ENCODE data around the gene MOGAT3.
"Not testable (repeated sequence)": the region's sequence is repeated elsewhere in the genome, so short reads cannot be mapped to it uniquely, and the experiment has no call there.

The MOGAT3 gene

DNA sequence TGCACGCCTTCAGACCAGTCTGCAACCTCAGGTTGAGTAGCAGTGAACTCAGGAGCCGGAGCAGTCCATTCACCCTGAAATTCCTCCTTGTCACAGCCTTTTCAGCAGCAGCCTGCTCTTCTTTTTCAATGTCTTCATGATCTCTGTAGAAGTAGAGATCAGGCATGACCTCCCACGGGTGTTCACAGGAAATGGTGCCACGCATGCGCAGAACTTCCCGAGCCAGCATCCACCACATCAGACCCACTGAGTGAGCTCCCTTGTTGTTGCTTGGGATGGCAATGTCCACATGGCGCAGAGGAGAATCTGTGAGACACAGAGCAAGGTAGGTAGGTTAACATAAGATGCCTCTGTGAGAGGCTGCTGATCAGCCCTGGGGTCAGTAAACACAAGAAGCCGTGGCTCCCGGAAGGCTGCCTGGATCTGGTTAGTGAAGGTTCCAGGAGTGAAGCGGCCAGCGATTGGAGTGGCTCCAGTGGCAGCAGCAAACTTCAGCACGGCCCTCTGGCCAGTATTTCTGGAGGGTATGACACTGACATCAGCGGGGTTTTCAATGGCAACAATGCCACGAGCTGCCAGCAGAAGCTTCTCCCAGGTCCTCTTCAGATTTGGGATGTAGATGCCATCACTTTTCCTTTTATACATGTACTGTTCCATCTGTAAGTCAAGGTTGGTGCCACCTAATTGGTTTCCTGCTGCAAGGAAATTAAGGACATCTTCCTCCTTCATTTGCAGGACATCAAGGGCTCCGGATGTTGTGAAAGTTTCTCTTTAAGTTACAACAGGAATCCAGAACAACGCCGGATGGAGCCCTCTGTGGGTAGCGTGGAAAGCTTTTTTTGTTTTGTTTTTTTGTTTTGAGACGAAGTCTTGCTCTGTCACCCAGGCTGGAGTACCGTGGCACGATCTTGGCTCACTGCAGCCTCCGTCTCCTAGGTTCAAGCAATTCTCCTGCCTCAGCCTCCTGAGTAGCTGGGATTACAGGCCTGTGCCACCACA lies 3.2 kb upstream of the MOGAT3 start:
- no CpG with 5 or more reads among the region's 22 CpGs for WGBS (ENCODE audit: extremely low coverage, insufficient coverage, insufficient read length)
- DNase-seq = peak in 1 of 2 donors; percentile 35

DNA sequence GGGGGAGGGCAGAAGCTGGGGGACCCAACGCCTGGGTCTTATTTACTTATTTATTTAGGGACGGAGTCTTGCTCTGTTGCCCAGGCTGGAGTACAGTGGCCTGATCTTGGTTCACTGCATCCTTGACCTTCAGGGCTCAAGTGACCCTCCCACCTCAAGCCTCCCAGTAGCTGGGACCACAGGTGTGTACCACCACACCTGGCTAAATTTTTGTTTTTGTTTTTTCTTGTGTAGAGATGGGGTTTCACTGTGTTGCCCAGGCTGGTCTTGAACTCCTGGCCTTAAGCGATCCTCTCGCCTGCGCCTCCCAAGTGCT lies 1.7 kb upstream of the MOGAT3 start:
- H3K4me3 ChIP-seq (ENCODE audit: low read depth, low read length) = no peak overlapping the region
- no peak overlapping the region for H2BK12ac ChIP-seq (ENCODE audit: low read length)
- peaks cover 6% of the 10 kb centered on the region for H3K27me3 ChIP-seq (ENCODE audit: insufficient read depth, low read length)
- H3K23ac ChIP-seq (ENCODE audit: low read length) = no peak overlapping the region
- no peak overlapping the region for H3K4ac ChIP-seq (ENCODE audit: low read depth, low read length)
- no peak for DNase-seq
- H3K9me3 ChIP-seq (ENCODE audit: insufficient read depth, low read depth, low read length) = peaks cover 5% of the 10 kb centered on the region
- no CpG with 5 or more reads among the region's 5 CpGs for WGBS (ENCODE audit: extremely low coverage, insufficient coverage, insufficient read length)
- peaks cover 13 to 15% of the 10 kb centered on the region in 2 experiments for H3K36me3 ChIP-seq (ENCODE audit: control insufficient read depth in 1 of 2, insufficient read depth in 2 of 2, low read length in 2 of 2)
- H2AK5ac ChIP-seq (ENCODE audit: low read length) = no peak overlapping the region
- H3K4me1 ChIP-seq (ENCODE audit: control insufficient read depth in 1 of 2, insufficient read depth in 2 of 2, low read length in 2 of 2) = peaks cover 4 to 12% of the 10 kb centered on the region in 2 experiments
- no peak overlapping the region for H4K8ac ChIP-seq (ENCODE audit: low read depth, low read length)
- H3K79me1 ChIP-seq (ENCODE audit: low read length) = no peaks in the 10 kb centered on the region
- H2BK120ac ChIP-seq (ENCODE audit: insufficient read depth, low read length, poor library complexity) = no peak overlapping the region
- no peak overlapping the region for H4K91ac ChIP-seq (ENCODE audit: low read depth, low read length)
- no peak overlapping the region for H3K18ac ChIP-seq (ENCODE audit: low read length)
- no peak overlapping the region for H2AFZ ChIP-seq (ENCODE audit: insufficient read depth, low read length, poor library complexity)
- H2BK5ac ChIP-seq (ENCODE audit: low read depth, low read length, poor library complexity) = no peak overlapping the region
- no peak overlapping the region for H3K27ac ChIP-seq (ENCODE audit: low read depth, low read length)
- no peak overlapping the region for H3K14ac ChIP-seq (ENCODE audit: low read length)
- H3K79me2 ChIP-seq (ENCODE audit: control insufficient read depth, insufficient read depth, low read length, poor library complexity) = no peaks in the 10 kb centered on the region
- H3K9ac ChIP-seq (ENCODE audit: low read length) = no peak overlapping the region
- H4K12ac ChIP-seq (ENCODE audit: low read depth, low read length) = no peak overlapping the region
- no peak overlapping the region for H3K4me2 ChIP-seq (ENCODE audit: low read length)

More for the DNA sequence above, 3.2 kb upstream of the MOGAT3 start:
- not testable (repeated sequence) for H3K4ac ChIP-seq (ENCODE audit: low read depth, low read length); H2AK5ac ChIP-seq (ENCODE audit: low read length); H2AFZ ChIP-seq (ENCODE audit: insufficient read depth, low read length, poor library complexity); H3K9ac ChIP-seq (ENCODE audit: low read length); H4K8ac ChIP-seq (ENCODE audit: low read depth, low read length); H3K9me3 ChIP-seq (ENCODE audit: insufficient read depth, low read depth, low read length); H3K4me3 ChIP-seq (ENCODE audit: low read depth, low read length); H3K23ac ChIP-seq (ENCODE audit: low read length); H3K18ac ChIP-seq (ENCODE audit: low read length); H2BK12ac ChIP-seq (ENCODE audit: low read length); H2BK120ac ChIP-seq (ENCODE audit: insufficient read depth, low read length, poor library complexity); H3K4me2 ChIP-seq (ENCODE audit: low read length); H3K27ac ChIP-seq (ENCODE audit: low read depth, low read length); H4K12ac ChIP-seq (ENCODE audit: low read depth, low read length); H4K91ac ChIP-seq (ENCODE audit: low read depth, low read length); H3K79me1 ChIP-seq (ENCODE audit: low read length); H3K27me3 ChIP-seq (ENCODE audit: insufficient read depth, low read length); H2BK5ac ChIP-seq (ENCODE audit: low read depth, low read length, poor library complexity); H3K14ac ChIP-seq (ENCODE audit: low read length); H3K79me2 ChIP-seq (ENCODE audit: control insufficient read depth, insufficient read depth, low read length, poor library complexity)
- peaks cover 22 to 25% of the 10 kb centered on the region in 2 experiments for H3K36me3 ChIP-seq (ENCODE audit: control insufficient read depth in 1 of 2, insufficient read depth in 2 of 2, low read length in 2 of 2)
- H3K4me1 ChIP-seq (ENCODE audit: control insufficient read depth in 1 of 2, insufficient read depth in 2 of 2, low read length in 2 of 2) = peaks cover 4 to 12% of the 10 kb centered on the region in 2 experiments

DNA sequence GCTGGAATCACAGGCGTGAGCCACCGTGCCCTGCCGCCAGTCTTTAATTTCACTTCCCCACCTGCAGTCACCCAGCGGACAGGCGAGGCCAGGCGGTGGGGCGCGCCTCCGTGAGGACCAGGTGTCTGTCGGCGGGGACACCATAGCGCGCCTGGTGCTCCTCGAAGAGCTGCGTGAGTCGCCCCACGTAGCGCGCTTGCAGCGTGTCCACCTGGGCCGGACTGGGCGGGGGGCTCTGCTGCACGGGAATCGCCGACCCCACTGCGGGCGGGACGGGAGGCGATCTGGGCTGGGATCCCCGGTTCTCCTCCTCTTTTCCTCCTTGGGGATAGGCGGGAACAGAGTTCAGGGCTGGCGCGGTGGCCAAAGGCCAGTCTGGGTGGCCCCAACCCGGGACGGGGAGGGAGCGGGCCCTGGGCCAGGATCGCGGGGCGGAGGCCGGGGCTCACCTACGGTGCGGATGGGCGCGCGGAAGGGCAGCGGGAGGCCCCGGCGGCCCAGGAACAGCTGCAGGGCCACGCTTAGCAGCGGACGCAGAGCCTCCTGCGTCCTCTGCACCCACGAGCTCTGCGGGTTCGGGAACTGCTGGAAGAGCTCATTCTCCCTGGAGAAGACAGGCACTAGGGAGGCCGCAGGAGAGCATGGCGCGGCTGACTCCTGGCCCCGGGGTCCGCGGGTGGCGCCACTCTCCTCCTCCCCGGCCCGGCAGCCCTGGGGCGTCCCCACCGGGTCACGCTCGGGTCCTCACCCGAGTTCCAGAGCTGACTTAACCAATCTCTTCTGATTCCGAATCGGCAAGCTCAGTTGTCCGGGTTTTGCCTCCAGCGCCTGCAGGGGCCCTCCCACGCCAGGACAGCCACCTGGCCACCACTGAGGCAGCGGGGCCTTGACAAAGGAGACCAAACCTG lies 1.1 kb upstream of the MOGAT3 start:
- no peak overlapping the region for H3K4ac ChIP-seq (ENCODE audit: low read depth, low read length)
- H3K79me2 ChIP-seq (ENCODE audit: control insufficient read depth, insufficient read depth, low read length, poor library complexity) = no peaks in the 10 kb centered on the region
- no peak overlapping the region for H2BK12ac ChIP-seq (ENCODE audit: low read length)
- peaks cover 5% of the 10 kb centered on the region for H3K9me3 ChIP-seq (ENCODE audit: insufficient read depth, low read depth, low read length)
- H4K91ac ChIP-seq (ENCODE audit: low read depth, low read length) = no peak overlapping the region
- H3K4me3 ChIP-seq (ENCODE audit: low read depth, low read length) = no peak overlapping the region
- no peak overlapping the region for H4K8ac ChIP-seq (ENCODE audit: low read depth, low read length)
- no peak overlapping the region for H2BK5ac ChIP-seq (ENCODE audit: low read depth, low read length, poor library complexity)
- peaks cover 8 to 9% of the 10 kb centered on the region in 2 experiments for H3K36me3 ChIP-seq (ENCODE audit: control insufficient read depth in 1 of 2, insufficient read depth in 2 of 2, low read length in 2 of 2)
- no peak overlapping the region for H3K23ac ChIP-seq (ENCODE audit: low read length)
- no peak overlapping the region for H3K14ac ChIP-seq (ENCODE audit: low read length)
- H3K9ac ChIP-seq (ENCODE audit: low read length) = no peak overlapping the region
- H2AFZ ChIP-seq (ENCODE audit: insufficient read depth, low read length, poor library complexity) = no peak overlapping the region
- H3K18ac ChIP-seq (ENCODE audit: low read length) = no peak overlapping the region
- no peak overlapping the region for H4K12ac ChIP-seq (ENCODE audit: low read depth, low read length)
- peak overlapping the region; percentile 51 for H3K4me2 ChIP-seq (ENCODE audit: low read length)
- no peak for DNase-seq
- peaks cover 6% of the 10 kb centered on the region for H3K27me3 ChIP-seq (ENCODE audit: insufficient read depth, low read length)
- whole genome bisulfite sequencing (ENCODE audit: extremely low coverage, insufficient coverage, insufficient read length) = no CpG with 5 or more reads among the region's 75 CpGs
- no peak overlapping the region for H2AK5ac ChIP-seq (ENCODE audit: low read length)
- H2BK120ac ChIP-seq (ENCODE audit: insufficient read depth, low read length, poor library complexity) = no peak overlapping the region
- no peak overlapping the region for H3K27ac ChIP-seq (ENCODE audit: low read depth, low read length)
- H3K4me1 ChIP-seq (ENCODE audit: control insufficient read depth in 1 of 2, insufficient read depth in 2 of 2, low read length in 2 of 2) = peaks cover 4 to 12% of the 10 kb centered on the region in 2 experiments
- no peaks in the 10 kb centered on the region for H3K79me1 ChIP-seq (ENCODE audit: low read length)

DNA sequence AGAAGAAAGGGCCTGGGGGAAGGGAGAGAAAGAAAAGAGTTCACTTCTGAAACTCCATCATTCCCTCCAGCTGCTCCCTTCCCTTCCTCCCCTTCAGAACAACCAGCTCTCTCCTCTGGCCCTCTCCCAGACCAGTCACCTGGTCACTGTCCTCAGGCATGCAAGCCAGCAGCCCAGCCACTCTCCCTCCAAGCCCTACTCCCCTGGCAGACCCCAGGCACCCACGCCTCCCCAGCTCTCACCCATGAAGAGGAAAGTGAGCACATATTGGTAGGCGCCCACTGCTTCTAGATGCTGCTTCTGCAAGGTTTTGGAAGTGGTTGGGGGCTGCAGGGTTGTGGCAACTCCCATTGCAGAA lies 353 bp downstream of the MOGAT3 start:
- Histone ChIP-seq H3K4me2 (ENCODE audit: low read length) (no peak overlapping the region), H3K27me3 (ENCODE audit: insufficient read depth, low read length) (peaks cover 6% of the 10 kb centered on the region), H3K36me3 (ENCODE audit: control insufficient read depth in 1 of 2, insufficient read depth in 2 of 2, low read length in 2 of 2) (no peaks in the 10 kb centered on the region), H3K14ac (ENCODE audit: low read length) (no peak overlapping the region), H2AK5ac (ENCODE audit: low read length) (no peak overlapping the region), H3K9ac (ENCODE audit: low read length) (no peak overlapping the region), H4K91ac (ENCODE audit: low read depth, low read length) (no peak overlapping the region), H2BK5ac (ENCODE audit: low read depth, low read length, poor library complexity) (no peak overlapping the region), H3K4ac (ENCODE audit: low read depth, low read length) (no peak overlapping the region), H3K79me1 (ENCODE audit: low read length) (no peaks in the 10 kb centered on the region), H3K79me2 (ENCODE audit: control insufficient read depth, insufficient read depth, low read length, poor library complexity) (no peaks in the 10 kb centered on the region), H3K9me3 (ENCODE audit: insufficient read depth, low read depth, low read length) (peaks cover 5% of the 10 kb centered on the region), H3K18ac (ENCODE audit: low read length) (no peak overlapping the region), H3K4me3 (ENCODE audit: low read depth, low read length) (no peak overlapping the region), H2BK12ac (ENCODE audit: low read length) (no peak overlapping the region), H3K27ac (ENCODE audit: low read depth, low read length) (no peak overlapping the region), H4K12ac (ENCODE audit: low read depth, low read length) (no peak overlapping the region), H4K8ac (ENCODE audit: low read depth, low read length) (no peak overlapping the region), H2AFZ (ENCODE audit: insufficient read depth, low read length, poor library complexity) (no peak overlapping the region), H2BK120ac (ENCODE audit: insufficient read depth, low read length, poor library complexity) (no peak overlapping the region), H3K4me1 (ENCODE audit: control insufficient read depth in 1 of 2, insufficient read depth in 2 of 2, low read length in 2 of 2) (peaks cover 4 to 12% of the 10 kb centered on the region in 2 experiments), H3K23ac (ENCODE audit: low read length) (no peak overlapping the region)
- no peak for DNase-seq
- no CpG with 5 or more reads among the region's 2 CpGs for WGBS (ENCODE audit: extremely low coverage, insufficient coverage, insufficient read length)

Data from trophoblast cell (in vitro differentiated cells and primary cell).